ENCODE measurements around the gene SF3A1. TPM values are rescaled to one million over a fixed set of nuclear protein-coding genes. Genes with fewer than 3 reads are reported as not detected.

Gene SF3A1
- total and polyA plus RNA-seq, 4 donors = 19.6 to 41.6 (median 23.9) TPM

DNA sequence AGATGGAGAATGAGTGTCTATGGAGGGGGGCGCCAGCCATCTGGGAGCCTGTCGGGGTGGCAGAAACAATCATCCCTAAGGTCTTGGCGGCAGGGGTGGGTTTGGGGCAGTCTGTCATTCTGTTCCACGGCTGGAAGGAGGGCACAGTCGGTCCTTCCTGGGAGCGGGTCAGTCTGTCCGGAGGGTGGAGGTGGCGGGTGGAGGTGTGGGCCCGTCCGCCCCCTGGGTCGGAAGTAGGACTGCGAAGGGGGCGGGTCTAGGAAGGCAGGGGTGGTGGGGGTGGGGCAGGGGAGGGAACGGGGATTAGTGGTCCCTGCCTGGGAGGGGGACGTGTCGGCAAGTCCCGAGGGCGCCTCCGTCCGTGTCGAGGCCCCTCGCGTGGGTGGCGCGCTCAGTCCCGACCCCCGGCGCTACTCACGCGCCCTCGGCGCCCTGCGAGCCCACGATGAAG lies 30.4 kb downstream of the SF3A1 start:
- peak; percentile 53 for DNase-seq (ENCODE audit: low spot score)
- peak overlapping the region; percentile 80 to 94 (median 91) for H3K4me3 ChIP-seq (ENCODE audit: low read depth in 1 of 3, low read length in 3 of 3)
- peaks cover 4 to 35% (median 30%) of the 10 kb centered on the region in 4 donors for H3K4me1 ChIP-seq (ENCODE audit: control insufficient read depth in 4 of 4, insufficient read depth in 4 of 4, low read length in 3 of 4)
- 1% methylated on average over 34 of the region's 34 CpGs for WGBS
- H3K27me3 ChIP-seq (ENCODE audit: control insufficient read depth in 4 of 4, insufficient read depth in 4 of 4, low read length in 3 of 4) = no peaks in the 10 kb centered on the region
- no peaks in the 10 kb centered on the region for H3K9me3 ChIP-seq (ENCODE audit: control insufficient read depth in 4 of 4, low read length in 3 of 4)
- H3K27ac ChIP-seq (ENCODE audit: low read depth in 1 of 2, low read length in 2 of 2) = peak overlapping the region; percentile 60 to 79
- peak overlapping the region; percentile 3 to 44 for H3K9ac ChIP-seq (ENCODE audit: low read depth in 1 of 2, low read length in 2 of 2)
- TF ChIP-seq, protein P1, sequence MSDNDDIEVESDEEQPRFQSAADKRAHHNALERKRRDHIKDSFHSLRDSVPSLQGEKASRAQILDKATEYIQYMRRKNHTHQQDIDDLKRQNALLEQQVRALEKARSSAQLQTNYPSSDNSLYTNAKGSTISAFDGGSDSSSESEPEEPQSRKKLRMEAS (IDR thresholded peaks at IDR 0.05) = no peak
- TF ChIP-seq SP1 (IDR thresholded peaks at IDR 0.05) = no peak
- no peak for TF ChIP-seq YY1 (IDR thresholded peaks at IDR 0.05)
- no peak for TF ChIP-seq FOXA2 (IDR thresholded peaks at IDR 0.05)
- TF ChIP-seq, protein P2, sequence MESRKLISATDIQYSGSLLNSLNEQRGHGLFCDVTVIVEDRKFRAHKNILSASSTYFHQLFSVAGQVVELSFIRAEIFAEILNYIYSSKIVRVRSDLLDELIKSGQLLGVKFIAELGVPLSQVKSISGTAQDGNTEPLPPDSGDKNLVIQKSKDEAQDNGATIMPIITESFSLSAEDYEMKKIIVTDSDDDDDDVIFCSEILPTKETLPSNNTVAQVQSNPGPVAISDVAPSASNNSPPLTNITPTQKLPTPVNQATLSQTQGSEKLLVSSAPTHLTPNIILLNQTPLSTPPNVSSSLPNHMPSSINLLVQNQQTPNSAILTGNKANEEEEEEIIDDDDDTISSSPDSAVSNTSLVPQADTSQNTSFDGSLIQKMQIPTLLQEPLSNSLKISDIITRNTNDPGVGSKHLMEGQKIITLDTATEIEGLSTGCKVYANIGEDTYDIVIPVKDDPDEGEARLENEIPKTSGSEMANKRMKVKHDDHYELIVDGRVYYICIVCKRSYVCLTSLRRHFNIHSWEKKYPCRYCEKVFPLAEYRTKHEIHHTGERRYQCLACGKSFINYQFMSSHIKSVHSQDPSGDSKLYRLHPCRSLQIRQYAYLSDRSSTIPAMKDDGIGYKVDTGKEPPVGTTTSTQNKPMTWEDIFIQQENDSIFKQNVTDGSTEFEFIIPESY (IDR thresholded peaks at IDR 0.05) = no peak
- TF ChIP-seq, protein P3, sequence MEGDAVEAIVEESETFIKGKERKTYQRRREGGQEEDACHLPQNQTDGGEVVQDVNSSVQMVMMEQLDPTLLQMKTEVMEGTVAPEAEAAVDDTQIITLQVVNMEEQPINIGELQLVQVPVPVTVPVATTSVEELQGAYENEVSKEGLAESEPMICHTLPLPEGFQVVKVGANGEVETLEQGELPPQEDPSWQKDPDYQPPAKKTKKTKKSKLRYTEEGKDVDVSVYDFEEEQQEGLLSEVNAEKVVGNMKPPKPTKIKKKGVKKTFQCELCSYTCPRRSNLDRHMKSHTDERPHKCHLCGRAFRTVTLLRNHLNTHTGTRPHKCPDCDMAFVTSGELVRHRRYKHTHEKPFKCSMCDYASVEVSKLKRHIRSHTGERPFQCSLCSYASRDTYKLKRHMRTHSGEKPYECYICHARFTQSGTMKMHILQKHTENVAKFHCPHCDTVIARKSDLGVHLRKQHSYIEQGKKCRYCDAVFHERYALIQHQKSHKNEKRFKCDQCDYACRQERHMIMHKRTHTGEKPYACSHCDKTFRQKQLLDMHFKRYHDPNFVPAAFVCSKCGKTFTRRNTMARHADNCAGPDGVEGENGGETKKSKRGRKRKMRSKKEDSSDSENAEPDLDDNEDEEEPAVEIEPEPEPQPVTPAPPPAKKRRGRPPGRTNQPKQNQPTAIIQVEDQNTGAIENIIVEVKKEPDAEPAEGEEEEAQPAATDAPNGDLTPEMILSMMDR (IDR thresholded peaks at IDR 0.05; ENCODE audit: low read depth, low read length, missing input control) = no peak
- no peak for TF ChIP-seq TAF1 (conservative IDR thresholded peaks at IDR 0.05)
- TF ChIP-seq FOXA1 (IDR thresholded peaks at IDR 0.05) = no peak
- TF ChIP-seq RAD21 (IDR thresholded peaks at IDR 0.05) = no peak
- TF ChIP-seq, protein P4, sequence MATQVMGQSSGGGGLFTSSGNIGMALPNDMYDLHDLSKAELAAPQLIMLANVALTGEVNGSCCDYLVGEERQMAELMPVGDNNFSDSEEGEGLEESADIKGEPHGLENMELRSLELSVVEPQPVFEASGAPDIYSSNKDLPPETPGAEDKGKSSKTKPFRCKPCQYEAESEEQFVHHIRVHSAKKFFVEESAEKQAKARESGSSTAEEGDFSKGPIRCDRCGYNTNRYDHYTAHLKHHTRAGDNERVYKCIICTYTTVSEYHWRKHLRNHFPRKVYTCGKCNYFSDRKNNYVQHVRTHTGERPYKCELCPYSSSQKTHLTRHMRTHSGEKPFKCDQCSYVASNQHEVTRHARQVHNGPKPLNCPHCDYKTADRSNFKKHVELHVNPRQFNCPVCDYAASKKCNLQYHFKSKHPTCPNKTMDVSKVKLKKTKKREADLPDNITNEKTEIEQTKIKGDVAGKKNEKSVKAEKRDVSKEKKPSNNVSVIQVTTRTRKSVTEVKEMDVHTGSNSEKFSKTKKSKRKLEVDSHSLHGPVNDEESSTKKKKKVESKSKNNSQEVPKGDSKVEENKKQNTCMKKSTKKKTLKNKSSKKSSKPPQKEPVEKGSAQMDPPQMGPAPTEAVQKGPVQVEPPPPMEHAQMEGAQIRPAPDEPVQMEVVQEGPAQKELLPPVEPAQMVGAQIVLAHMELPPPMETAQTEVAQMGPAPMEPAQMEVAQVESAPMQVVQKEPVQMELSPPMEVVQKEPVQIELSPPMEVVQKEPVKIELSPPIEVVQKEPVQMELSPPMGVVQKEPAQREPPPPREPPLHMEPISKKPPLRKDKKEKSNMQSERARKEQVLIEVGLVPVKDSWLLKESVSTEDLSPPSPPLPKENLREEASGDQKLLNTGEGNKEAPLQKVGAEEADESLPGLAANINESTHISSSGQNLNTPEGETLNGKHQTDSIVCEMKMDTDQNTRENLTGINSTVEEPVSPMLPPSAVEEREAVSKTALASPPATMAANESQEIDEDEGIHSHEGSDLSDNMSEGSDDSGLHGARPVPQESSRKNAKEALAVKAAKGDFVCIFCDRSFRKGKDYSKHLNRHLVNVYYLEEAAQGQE (IDR thresholded peaks at IDR 0.05) = no peak
- TF ChIP-seq EGR1 (IDR thresholded peaks at IDR 0.05; ENCODE audit: low read depth in 2 of 2) = no peak
- no peak for TF ChIP-seq ATF3 (IDR thresholded peaks at IDR 0.05)
- no peak for TF ChIP-seq HNF4G (IDR thresholded peaks at IDR 0.05)
- H3K36me3 ChIP-seq (ENCODE audit: control insufficient read depth in 4 of 4, insufficient read depth in 3 of 4, low read depth in 1 of 4, low read length in 3 of 4) = peaks cover 0 to 5% (median under 1%) of the 10 kb centered on the region in 4 donors

GRCh38 chr22:30325724-30326254 lies 30.9 kb downstream of the SF3A1 start:
- Histone ChIP-seq H3K9ac (ENCODE audit: low read depth in 1 of 2, low read length in 2 of 2) (peak overlapping the region in 1 of 2 donors; percentile 3), H3K27me3 (ENCODE audit: control insufficient read depth in 4 of 4, insufficient read depth in 4 of 4, low read length in 3 of 4) (no peaks in the 10 kb centered on the region), H3K36me3 (ENCODE audit: control insufficient read depth in 4 of 4, insufficient read depth in 3 of 4, low read depth in 1 of 4, low read length in 3 of 4) (peaks cover 0 to 3% (median 0%) of the 10 kb centered on the region in 4 donors), H3K4me1 (ENCODE audit: control insufficient read depth in 4 of 4, insufficient read depth in 4 of 4, low read length in 3 of 4) (peaks cover 4 to 40% (median 30%) of the 10 kb centered on the region in 4 donors), H3K27ac (ENCODE audit: low read depth in 1 of 2, low read length in 2 of 2) (peak overlapping the region; percentile 3 to 28), H3K9me3 (ENCODE audit: control insufficient read depth in 4 of 4, low read length in 3 of 4) (no peaks in the 10 kb centered on the region), H3K4me3 (ENCODE audit: low read depth in 1 of 3, low read length in 3 of 3) (peak overlapping the region; percentile 67 to 91 (median 80))
- DNase-seq (ENCODE audit: low spot score) = no peak
- WGBS = 46% methylated on average over 14 of the region's 14 CpGs
- TF ChIP-seq, protein P2 (IDR thresholded peaks at IDR 0.05) = no peak
- no peak for TF ChIP-seq HNF4G (IDR thresholded peaks at IDR 0.05)
- no peak for TF ChIP-seq EGR1 (IDR thresholded peaks at IDR 0.05; ENCODE audit: low read depth in 2 of 2)
- TF ChIP-seq HNF4A (conservative IDR thresholded peaks at IDR 0.05) = no peak
- no peak for TF ChIP-seq RAD21 (IDR thresholded peaks at IDR 0.05)
- no peak for TF ChIP-seq SP1 (IDR thresholded peaks at IDR 0.05)
- TF ChIP-seq ATF3 (IDR thresholded peaks at IDR 0.05) = no peak
- no peak for TF ChIP-seq GABPA (IDR thresholded peaks at IDR 0.05 in 1 of 2, conservative IDR thresholded peaks at IDR 0.05 in 1 of 2)
- no peak for TF ChIP-seq YY1 (IDR thresholded peaks at IDR 0.05)
- TF ChIP-seq, protein P4 (IDR thresholded peaks at IDR 0.05) = no peak
- no peak for TF ChIP-seq TAF1 (conservative IDR thresholded peaks at IDR 0.05)
- TF ChIP-seq, protein P1 (IDR thresholded peaks at IDR 0.05) = no peak

Data from liver (tissue), 9 donors.